IMR-90 (cell line): ENCODE measurements around the gene GATA6.

Experiments
- MAFK ChIP-seq: IDR thresholded peaks from 2 replicates; pipeline ENCODE4 v1.6.1; 2012; ENCODE audit warnings: low read depth, low read length, improper control_type of control experiment
- POLR2A ChIP-seq: IDR thresholded peaks from 2 replicates; pipeline ENCODE4 v1.6.1; 2012; ENCODE audit warnings: mild to moderate bottlenecking, low read depth, low read length
- TF ChIP-seq, protein P1 (sequence below): conservative IDR thresholded peaks from 2 replicates; pipeline ENCODE4 v1.5.1; 2012; ENCODE audit warnings: mild to moderate bottlenecking, low read depth, low read length, improper control_type of control experiment

DNA sequence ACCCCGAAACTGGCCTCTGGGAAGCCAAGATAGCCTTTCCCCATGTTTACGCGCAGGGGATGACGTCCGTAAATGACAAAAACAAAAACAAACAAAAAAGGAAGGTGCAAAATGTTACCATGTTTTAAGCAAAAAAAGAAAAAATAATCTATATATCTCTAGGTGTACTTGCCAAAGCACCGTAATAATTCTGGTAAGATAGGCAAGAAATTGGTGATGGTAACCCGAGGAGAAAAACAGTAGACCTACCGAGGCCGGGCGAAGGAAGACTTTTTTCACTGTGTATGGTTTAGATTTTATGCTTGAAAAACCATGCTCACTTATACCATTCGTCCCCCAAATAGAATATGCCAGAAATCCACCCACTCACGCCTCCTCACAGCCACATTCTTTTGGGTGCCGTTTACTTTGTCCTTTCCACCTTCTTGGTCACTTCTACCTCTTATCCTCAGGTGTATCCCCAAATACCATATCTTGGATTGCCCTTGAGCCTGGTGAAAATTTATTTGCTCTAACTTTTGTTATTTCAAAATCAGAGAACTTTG lies 8.0 kb downstream of the GATA6 start:
- TF ChIP-seq, protein P1, sequence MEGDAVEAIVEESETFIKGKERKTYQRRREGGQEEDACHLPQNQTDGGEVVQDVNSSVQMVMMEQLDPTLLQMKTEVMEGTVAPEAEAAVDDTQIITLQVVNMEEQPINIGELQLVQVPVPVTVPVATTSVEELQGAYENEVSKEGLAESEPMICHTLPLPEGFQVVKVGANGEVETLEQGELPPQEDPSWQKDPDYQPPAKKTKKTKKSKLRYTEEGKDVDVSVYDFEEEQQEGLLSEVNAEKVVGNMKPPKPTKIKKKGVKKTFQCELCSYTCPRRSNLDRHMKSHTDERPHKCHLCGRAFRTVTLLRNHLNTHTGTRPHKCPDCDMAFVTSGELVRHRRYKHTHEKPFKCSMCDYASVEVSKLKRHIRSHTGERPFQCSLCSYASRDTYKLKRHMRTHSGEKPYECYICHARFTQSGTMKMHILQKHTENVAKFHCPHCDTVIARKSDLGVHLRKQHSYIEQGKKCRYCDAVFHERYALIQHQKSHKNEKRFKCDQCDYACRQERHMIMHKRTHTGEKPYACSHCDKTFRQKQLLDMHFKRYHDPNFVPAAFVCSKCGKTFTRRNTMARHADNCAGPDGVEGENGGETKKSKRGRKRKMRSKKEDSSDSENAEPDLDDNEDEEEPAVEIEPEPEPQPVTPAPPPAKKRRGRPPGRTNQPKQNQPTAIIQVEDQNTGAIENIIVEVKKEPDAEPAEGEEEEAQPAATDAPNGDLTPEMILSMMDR = no peak
- TF ChIP-seq MAFK (no peak), POLR2A (no peak)
